NB4 (cell line): ENCODE results near the gene PTPN9.

Experiments used
- CTCF ChIP-seq: IDR thresholded peaks from one replicate; pipeline ENCODE4 v1.5.1; 2012; ENCODE audit warnings: low read depth, low read length
- MYC ChIP-seq: IDR thresholded peaks from 2 replicates; pipeline ENCODE4 v1.6.1; 2011; ENCODE audit warnings: low read depth, low read length
- POLR2A ChIP-seq: IDR thresholded peaks from 2 replicates; pipeline ENCODE4 v1.6.1; 2011; ENCODE audit warnings: mild to moderate bottlenecking; ENCODE audit not compliant: insufficient read length; ENCODE audit errors: extremely low read depth

GRCh38 chr15:75625542-75626347 is 46.6 kb upstream of the PTPN9 start, which contains the start of gene SNUPN:
- TF ChIP-seq POLR2A (peak; percentile 87), CTCF (no peak), MYC (peak; percentile 95)
